NCI-H2196 treated with DMSO at 0.1 percent for 48 hours (cell line): Measurements from ENCODE around the gene LEFTY1.
"Not testable (repeated sequence)": the region's sequence is repeated elsewhere in the genome, so short reads cannot be mapped to it uniquely, and the experiment has no call there.

Experiments used
- DNase-seq: peaks from one replicate; lab custom pipeline; 2025; ENCODE audit not compliant: unreplicated experiment; lab: John Stamatoyannopoulos, UW

Gene LEFTY1

DNA sequence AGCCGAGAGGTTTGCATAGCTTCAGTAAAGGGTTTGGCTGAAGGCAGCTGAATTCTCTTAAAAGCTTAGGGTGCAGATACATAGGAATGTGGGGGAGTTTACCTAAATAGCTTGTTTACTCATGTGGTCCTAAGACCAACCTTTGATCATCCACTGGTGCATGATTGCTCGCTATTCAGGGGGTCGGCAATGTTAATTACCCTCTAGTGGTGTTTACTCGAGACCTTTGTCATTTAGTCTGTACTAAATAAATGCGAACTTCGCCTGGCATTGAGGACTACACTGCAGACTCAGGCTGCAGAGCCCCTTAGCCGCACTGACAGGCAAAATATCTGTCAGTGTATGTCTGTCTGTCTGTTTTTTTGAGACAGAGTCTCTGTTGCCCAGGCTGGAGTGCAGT lies 38.6 kb downstream of the LEFTY1 start:
- no peak for DNase-seq

DNA sequence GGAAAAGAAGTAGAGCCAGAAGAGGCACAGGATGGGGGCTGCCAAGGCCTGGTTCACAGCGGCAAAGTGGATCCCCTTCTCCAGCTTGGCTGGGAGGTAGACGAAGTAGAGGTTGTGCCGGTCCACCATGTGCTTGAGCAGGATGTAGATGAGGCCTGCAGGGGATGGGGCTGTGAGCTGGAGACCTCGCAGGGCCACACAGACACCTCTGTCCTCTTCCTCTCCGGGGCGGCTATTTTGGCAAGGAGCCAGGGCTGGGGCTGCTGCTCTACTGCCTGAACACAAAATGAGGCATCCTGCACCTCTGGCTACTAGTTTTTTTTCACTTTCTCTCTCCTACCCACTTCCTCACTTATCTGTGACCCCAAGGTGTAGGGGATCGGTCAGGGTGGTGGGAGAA lies 39.0 kb downstream of the LEFTY1 start:
- DNase-seq: no peak

DNA sequence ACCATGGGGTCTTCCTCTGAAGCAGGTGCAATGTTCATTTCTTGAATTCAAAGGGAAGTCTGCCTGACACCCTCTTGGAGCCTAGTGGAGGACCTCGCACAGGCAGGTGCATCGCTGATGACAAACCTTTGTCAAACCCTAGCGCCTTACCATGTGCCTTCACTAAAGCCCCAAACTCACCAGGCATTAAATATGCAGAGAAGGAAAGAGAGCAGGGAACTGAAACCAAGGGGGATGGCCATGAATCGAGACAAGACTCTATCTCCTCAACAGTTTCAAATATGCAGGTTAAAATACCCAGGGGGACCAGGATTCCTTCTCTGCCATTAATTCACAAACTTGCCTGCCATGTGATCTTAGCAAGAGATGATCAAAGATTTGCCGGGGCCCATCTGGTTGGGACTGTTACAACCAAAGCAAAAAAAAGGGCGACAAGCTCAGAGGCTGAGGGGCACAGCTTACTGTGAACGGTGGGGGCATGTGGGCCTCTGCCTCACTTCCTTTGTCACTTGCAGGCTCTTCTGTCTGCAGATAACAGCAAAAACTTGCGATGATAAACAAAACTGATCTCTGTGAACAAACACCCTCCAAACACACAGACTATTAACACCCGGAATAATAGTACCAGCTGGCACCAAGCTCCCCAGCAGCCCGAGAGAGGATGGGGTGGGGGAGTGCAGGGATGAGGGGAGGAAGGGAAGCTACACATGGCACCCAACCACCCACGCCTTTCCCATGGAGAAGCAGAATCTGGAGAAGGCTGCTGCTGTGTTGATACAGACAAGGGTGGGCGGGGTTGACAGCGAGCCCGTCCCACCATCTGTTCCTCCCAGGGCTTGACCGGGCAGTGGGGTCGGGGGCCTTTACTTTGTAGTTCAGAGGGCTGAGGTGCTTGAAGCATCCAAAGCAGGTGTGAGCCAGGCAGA lies 40.7 kb downstream of the LEFTY1 start:
- no peak for DNase-seq

DNA sequence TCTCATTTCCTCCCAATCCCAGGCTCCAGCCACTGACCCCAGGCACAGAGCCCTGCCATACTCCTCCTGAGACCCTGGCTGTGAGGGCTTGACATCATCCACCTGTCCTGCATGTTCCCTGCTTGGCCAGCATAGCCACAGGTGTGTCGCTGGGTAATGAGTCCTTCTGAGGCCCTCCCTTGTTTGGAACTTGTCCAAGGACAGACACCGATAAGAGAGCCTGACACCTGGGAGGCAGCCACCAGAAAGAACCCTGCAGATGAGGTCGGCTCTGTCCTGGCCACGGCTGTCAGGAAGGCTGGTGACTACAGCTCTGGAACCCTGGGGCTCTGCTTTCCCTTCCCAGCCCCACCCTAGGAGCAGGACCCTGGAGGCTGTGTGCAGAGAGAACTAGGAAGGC lies 41.3 kb downstream of the LEFTY1 start:
- DNase-seq: peak; percentile 63

DNA sequence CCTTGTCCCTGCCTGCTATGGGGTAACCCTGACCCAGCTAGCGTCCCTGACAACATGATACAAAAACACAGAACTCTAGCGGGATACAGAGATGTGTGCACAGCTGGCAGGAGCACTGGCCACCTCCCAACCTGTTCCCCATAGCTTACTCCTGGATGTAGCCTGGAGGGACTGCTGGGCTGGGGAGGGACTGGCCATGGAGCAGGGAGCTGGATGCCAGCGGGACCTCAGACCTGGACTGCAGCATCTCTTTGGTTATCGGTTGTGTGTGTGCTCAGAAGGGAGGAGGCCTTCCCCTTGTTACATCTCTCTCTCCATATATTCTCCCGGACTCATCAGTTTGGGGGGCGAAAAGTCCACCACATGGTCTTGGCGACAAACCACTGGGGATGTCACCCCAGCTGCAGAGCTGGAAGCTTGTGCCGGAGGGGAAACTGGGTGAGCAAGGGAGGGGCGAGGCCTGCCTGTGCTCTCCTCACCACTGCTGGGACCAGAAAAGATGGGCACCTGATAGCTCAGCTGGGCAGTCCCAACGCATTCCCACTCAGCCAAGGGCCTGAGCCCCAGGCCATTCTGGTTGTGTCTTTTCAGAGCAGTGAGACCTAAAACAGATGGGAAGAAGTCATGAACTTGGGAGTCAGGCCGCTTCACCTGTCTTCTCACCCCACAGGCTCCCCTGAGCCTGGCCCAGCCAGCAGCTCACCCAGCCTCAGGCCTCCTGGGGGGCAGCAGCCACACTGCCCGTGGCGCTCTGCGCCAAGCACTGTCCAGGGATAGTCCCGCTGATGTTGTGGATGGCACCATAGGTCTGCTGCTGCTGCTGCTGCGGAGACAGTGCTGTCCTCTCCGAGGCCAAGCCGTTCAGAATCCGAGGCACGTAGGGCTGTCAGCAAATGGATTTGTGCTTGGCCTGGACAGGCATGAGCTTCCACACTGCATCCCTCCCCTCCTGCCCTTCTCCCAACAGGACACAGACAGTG lies 42.3 kb downstream of the LEFTY1 start:
- no peak for DNase-seq

DNA sequence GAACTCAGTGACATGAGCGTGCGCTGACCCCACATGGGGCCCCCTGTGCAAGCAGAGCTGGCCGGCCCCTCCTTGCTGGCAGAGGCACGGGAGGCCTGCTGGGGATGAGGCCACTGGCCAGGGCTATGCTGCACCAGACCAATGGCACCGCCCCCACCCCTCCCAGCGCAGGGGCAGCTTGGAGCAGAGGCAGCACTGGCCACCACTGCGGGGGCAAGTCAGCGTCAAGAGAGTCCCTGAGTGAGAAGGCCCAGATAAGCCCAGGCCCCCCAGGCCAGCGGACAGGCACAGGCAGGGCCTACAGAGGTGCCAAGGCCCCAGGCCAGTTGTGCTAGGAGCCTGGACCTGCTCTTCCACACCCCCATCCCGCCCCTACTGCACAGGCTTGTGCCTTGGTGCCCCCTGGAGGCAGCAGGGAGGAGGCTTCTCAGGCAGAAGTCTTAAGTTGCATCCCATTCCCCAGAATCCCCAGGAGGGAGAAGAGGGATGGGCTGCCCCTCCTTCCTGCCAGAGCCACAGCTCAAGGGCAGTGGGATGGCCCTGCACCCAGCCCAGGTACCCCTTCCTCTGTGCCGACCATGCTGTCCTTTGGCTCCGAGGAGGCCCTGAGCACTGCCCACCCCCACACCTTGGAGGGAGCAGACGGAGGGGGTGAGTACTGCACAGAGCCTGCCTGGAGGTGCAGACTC lies 43.2 kb downstream of the LEFTY1 start:
- peak; percentile 69 for DNase-seq

DNA sequence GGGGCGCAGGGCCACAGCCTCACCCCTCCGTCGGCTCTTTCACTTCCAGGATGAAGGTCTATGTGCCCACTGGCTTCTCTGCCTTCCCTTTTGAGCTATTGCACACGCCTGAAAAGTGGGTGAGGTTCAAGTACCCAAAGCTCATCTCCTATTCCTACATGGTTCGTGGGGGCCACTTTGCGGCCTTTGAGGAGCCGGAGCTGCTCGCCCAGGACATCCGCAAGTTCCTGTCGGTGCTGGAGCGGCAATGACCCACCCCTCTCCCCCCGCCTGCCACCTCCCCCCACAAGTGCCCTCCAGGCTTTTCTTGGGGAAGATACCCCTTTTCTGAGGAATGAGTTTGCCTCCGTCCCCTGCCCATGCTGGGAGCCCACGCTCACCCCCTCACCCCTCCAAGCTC lies 43.8 kb downstream of the LEFTY1 start:
- DNase-seq: no peak

DNA sequence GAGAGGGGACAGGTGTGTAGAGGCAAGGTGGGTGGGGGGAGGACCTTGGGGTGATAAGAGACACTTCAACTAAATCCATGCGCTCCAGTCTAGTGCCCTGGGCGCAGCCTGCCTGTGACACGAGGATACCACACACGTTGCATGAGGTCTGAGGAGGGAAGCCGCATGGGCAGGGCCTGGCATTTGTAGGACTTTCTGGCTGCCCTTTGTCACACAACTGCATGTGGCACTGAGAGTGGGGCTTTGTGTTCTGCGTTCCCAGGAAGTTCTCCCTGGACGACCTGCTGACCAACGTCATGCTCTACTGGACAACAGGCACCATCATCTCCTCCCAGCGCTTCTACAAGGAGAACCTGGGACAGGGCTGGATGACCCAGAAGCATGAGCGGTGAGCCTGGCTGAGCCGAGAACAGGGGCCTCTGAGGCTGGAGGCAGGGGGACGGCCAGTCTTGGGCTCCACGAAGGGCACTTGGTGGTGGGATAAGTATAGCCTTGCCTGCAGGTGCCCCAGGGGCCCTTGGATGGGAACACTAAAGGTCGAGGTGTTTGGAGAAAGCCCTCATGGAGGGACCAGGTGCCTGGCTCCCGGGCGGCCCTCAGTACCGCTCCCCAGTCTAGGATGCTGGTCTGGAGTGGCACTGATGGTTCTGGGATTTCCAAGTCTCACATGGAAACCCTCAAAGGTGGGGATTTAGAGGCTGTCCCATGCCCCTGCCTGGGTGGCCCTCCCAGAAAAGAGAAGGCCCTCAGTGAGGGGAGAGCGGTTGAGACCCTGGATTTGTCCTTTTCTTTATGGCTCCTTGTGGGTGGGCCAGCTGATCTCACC lies 44.5 kb downstream of the LEFTY1 start:
- no peak for DNase-seq

DNA sequence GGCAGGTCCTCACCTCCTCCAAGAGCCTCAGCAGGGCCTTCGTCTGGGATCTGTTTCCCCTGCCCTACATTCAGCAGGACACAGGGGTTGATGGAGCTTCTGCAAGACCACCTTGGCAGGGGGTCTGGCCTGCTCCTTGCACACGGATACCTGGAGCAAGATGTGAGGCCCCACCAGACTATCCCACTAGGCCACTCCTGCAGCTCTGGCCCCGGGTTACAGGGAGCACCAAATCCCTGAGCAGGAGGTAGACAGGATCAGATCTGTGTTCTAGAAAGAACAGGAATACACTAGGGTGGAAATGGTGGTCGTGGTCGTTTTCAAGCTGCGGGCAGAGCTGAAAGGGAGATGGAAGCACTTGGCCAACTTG lies 45.5 kb downstream of the LEFTY1 start:
- no peak for DNase-seq

DNA sequence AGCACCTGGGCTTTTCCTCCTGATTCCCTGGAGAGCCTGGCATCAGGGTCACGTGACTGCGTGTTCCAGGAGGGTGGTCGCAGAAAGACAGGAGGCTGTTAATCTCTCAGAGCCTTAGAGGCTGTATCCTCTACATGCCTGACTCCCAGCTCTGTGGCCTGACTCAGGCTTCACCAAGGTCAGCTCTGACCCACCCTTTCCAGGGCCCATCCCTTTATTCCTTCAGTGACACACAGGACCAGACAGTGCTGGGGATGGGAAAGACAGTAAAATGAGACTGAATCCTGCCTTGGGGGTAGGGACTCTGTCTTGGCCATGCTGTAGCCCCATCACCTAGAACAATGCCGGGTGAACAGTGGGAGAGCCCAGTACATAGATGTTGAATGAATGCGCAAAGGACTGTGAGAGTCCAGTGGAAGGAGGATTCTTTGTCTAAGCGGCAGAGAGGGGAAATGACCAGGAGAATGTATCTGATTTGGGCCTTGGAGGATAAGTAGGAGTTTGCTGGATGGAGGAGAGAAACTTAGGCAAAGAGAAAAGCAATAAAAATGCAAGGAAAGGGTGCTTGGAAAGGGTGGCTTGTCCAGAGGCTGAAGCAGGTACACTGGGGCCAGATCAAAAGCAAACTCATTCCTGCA lies 46.0 kb downstream of the LEFTY1 start:
- no peak for DNase-seq

DNA sequence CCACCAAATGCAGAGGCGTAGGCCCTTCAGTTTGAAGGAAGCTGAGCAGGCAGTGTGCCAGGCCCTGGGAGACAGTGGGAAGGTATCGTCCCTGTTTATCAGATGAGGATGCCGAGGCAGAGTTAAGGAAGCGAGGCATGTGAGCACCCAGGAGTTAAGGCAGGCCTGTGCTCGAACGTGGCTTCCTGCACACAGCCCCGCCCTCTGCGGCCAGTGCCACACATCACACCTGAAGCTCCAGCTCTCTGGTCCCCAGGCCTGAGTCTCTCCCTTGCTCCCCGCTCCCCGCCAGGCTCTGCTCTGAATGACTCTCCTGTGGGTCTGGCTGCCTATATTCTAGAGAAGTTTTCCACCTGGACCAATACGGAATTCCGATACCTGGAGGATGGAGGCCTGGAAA lies 46.9 kb downstream of the LEFTY1 start:
- DNase-seq: no peak

DNA sequence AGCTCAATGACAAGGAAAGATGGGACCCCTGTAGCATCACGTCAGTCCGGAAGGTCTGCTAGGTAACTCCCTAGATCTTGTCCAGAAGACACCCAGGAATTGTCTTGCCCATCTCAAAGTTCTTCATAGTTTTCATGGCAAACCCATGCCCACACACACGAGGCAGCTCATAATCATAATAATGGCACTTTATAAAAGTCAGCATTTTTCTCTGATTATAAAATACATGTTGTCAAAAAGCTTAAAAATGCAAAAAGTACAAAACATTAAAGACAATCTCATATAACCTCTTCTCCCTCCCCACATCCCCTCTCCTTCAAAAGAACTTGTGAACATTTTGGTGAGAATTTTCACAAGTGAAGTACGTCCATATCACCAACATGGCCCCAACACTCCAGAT lies 48.2 kb downstream of the LEFTY1 start:
- no peak for DNase-seq

DNA sequence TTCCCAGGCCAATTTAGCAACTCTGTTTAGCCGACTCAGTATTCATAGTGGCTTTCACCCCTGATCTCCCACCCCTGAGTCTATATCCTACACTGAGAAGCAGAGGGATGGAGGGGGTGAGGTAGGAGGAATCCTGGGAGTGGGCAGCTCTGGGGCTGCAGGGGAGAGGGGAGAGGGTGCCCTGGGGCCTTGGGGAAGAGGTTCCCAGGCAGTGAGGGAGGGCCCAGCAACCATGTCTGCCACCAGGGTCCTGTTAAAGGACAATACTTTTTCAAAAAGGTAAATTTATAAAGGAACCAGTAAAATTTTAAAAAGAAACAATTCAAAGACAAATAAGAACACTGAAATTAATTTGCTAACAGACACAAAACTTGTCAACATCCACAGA lies 48.7 kb downstream of the LEFTY1 start:
- DNase-seq: no peak

DNA sequence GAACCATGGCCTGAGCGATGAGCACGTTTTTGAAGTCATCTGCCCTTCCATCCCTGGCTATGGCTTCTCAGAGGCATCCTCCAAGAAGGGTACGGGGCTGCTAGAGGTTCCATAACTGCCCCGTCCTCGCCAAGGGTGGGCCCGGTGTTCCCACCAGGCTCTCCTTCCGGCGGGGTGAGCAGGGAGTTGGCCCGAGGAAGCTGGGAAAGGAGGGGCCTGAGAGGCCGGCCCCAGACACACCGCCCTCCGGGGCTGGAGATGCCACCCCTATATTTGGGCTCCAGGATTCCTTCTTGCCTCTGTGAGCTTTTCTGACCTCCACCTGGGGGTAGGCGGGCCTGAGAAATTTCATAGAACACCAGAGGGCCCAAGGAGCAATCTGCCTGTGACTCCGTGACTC lies 50.2 kb downstream of the LEFTY1 start:
- DNase-seq: no peak

DNA sequence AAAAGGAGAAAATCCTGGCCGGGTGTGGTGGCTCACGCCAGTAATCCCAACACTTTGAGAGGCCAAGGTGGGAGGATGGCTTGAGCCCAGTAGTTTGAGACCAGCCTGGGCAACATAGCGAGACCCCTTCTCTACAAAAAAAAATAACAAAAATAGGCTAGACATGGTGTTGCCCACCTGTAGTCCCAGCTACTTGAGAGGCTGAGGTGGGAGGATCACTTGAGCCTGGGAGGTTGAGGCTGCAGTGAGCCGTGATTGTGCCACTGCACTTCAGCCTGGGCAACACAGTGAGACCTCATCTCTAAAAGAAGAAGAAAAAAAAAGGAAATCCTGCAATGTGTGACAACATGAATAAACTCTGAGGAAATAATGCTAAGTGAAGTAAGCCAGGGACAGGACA lies 52.6 kb downstream of the LEFTY1 start:
- DNase-seq: not testable (repeated sequence)
